Cortex of kidney (tissue), 1 donor: Measurements from ENCODE around the gene TUBB4A.
"Not testable (repeated sequence)": the region's sequence is repeated elsewhere in the genome, so short reads cannot be mapped to it uniquely, and the experiment has no call there.

Experiments
- DNase-seq: peaks from one replicate; lab custom pipeline; 2025; lab: John Stamatoyannopoulos, UW

Gene TUBB4A

DNA sequence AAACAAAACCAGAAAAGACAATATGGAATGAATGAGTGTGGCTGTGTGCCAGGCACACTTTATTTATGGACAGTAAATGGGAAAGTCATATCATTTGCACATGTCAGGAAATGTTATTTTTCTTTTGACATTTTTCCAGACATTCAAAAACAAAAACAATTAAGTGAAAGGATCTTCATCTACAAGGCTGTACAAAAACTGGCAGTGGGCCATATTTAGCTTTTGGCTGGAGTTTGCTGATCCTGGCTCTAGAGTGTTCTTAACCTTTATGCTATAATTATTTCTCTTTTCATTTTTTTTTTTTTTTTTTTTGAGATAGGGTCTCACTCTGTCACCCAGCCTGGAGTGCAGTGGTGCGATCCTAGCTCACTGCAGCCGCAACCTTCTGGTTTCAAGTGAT lies 22.2 kb upstream of the TUBB4A start:
- DNase-seq, result no peak

DNA sequence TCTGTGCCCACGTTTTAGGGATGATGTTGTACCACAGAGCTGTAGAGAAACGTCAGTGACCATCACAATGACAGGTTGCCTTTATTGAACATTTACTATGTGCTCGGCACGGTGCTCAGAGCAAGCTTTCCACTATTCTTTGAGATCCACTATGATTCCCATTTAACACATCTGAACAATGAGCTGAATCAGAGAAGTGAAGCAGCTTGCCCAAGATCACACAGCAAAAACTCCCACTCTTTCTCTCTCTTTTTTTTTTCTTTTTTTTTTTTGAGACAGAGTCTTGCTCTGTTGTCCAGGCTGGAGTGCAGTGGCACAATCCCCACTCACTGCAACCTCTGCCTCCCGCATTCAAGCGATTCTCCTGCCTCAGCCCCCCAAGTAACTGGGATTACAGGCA lies 20.6 kb upstream of the TUBB4A start:
- DNase-seq, result no peak

- DNase-seq, result no peak
Observed at GRCh38 chr19:6521718-6522646, 19.9 kb upstream of the TUBB4A start.

- no peak for DNase-seq
Observed at GRCh38 chr19:6519289-6519688, 17.2 kb upstream of the TUBB4A start.

GRCh38 chr19:6518145-6518911 lies 16.2 kb upstream of the TUBB4A start:
- no peak for DNase-seq

GRCh38 chr19:6516659-6517291 lies 14.7 kb upstream of the TUBB4A start:
- no peak for DNase-seq

- no peak for DNase-seq
Observed at GRCh38 chr19:6516018-6516658, 14.0 kb upstream of the TUBB4A start.

- no peak for DNase-seq
Observed at GRCh38 chr19:6514926-6515544, 12.9 kb upstream of the TUBB4A start.

DNA sequence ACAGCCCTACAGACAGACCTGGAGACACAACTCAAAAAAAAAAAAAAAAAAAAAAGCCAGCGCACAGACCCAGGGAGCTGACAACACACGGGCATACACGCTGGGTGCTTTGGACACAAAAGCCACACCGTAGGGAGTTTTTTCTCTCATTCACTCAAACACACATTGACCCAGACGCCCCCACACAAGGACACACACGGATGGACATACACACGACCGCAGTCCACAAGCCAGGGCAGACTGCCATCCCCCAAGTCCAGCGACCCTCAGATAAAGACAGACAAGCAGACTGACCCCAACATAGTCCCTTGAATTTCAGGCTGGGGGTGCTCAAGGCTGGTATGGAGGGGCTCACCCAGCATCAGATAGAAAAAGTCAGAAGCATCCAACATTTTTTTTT lies 12.0 kb upstream of the TUBB4A start:
- DNase-seq, result no peak

- DNase-seq, result no peak
Observed at GRCh38 chr19:6510618-6511017, 8.5 kb upstream of the TUBB4A start.

DNA sequence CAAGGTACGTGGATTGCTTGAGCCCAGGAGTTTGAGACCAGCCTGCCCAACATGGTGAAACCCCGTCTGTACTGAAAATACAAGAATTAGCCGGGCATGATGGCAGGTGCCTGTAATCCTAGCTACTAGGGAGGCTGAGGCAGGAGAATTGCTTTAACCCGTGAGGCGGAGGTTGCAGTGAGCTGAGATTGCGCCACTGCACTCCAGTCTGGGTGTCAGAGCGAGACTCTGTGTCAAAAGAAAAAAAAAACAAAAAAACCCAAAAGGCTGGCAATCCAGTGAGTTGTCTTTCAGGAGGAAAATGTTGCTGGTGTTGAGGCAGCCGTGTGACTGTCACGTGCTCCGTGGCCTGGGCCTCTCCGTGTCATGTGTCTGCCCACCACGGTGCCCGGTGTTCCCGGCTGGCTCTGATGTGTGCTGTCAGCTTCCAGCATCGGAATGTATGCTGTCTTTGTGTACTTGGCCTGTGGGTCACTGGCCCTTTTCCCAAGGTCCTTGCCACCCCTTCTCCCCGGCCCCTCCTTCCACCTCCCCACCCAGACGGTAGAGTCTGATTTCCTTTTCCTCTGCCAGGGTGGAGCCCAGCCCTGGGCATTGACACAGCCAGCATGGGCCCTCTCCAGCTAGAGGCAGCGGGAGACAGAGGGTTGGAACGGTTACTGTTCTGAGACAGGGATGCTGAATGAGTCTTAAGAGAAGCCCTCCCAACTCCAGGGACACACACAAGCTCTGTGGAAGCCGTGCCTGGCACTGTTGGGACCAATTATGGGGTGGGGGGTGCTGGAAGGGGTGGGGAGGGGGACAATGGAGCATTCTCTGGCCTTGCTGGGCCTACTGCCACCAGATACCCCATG lies 7.2 kb upstream of the TUBB4A start:
- no peak for DNase-seq

DNA sequence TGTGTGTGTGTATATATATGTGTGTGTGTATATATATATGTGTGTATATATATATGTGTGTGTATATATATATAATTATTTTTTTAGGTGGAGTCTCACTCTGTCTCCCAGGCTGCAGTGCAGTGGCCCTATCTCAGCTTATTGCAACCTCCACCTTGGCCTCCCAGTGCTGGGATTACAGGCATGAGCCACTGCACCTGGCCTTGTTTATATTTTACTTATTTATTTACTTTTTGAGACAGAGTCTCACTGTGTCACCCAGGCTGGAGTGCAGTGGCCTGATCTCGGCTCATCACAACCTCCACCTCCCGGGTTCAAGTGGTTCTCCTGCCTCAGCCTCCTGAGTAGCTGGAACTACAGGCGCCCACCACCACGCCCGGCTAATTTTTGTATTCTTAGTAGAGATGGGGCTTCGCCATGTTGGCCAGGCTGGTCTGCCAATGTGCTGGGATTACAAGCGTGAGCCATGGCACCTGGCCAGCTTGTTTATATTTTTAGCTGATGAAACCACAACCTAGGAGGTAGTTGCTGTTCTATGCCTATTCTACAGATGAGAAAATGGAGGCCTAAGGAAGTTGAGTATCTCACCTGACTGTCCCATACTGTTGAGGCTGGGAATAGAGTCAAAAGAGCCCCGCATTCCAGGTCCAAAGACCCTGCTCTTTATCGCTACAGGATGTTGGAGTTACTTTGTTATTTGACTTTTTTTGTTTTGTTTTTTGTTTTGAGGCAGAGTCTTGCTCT lies 6.1 kb upstream of the TUBB4A start:
- DNase-seq, result not testable (repeated sequence)

DNA sequence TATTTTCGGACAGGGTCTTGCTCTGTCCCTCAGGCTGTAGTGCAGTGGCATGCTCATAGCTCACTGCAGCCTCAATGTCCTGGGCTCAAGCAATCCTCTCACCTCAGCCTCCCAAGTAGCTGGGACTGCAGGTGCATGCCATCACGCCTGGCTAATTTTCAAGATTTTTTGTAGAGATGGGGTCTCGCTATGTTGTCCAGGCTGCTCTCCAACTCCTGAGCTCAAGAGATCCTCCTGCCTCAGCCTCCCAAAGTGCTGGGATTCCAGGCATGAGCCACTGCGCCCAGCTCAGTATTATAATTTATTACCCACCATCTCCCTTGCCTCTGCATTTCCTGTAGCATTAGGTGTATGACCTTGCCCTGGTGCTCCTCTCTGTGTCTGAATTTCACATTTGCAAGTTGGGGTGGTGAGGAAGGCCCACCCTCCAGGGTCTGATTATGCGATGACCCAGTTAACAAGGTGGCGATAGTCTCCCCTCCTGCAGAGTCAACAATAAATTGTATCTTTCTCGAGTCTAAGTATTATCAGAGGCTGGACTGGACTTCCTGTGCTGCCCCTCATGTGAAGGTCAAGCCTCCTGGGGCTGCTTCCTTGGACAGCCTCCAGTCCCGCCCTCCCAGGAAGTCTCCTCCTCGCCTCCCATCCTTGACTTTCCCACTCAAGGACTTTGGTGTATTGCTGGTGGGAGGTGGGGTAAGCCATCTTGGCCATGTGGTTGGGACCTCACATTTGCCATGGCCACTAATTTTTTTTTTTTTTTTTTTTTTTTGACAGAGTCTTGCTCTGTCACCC lies 1.5 kb upstream of the TUBB4A start:
- no peak for DNase-seq

- no peak for DNase-seq
Observed at GRCh38 chr19:6500837-6501739, 1.0 kb downstream of the TUBB4A start.

DNA sequence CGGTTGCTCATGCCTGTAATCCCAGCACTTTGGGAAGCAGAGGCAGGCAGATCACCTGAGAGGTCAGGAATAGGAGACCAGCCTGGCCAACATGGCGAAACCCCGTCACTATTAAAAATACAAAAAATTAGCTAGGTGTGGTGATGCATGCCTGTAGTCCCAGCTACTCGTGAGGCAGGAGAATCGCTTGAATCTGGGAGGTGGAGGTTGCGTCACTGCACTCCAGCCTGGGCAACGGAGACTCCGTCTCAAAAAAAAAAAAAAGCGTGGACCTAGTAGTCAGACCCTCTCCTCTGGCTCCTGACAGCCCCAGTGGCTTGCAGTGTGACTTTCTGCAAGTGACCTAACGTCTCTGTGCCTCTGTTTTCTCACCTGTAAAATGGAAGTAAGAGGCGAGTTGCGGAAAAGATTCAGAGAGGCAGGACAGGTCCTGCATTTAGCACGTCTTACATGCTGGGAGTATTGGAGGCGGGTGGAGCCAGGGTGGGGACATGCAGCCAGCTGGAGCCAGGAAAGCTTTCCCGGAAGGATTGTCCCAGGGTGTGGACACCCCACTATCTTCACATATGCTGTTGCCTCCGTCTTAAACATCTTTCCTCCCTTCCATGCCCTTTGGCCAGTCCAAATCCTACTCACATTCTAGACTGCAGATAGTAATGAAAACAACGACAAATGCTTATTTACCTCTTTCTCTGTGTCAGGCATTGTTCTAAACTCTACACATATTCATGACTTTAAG lies 2.9 kb downstream of the TUBB4A start:
- no peak for DNase-seq

DNA sequence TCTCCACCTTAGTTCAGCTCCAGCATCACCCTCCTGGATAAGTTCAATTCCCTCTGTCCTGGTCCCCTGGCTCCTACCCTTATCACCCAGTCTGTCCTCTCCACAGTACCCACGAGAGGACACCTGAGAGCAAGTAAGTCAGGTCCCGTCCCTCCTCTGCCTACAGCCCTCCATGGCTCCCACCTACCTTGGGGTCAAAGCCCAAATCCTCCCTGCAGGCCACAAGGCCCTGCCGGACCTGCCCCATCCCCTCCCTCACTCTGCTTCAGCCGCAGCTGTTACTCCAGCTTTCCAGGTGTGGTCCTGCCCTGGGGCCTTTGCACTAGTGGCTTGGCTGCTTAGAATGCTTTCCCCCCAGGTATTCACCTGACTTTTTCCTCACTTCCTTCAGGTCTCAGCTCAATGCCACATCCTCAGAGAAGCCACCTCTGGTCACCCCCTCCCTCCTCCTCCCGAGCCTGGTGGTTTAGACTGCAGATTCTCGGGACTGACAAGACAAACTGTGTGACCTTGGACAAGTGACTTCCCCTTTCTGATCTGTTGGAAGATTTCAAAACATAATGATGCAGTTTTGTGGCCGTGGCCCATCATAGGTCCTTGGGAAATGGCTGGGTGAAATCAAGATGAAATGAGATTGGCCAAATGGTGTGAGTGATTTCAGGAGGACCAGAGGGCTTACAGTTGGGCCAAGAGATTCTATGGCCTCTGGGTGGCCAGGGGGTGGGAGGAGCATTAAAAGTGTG lies 3.6 kb downstream of the TUBB4A start:
- DNase-seq, result no peak

GRCh38 chr19:6495947-6496346 lies 6.2 kb downstream of the TUBB4A start:
- DNase-seq, result no peak
